Endothelial cell (in vitro differentiated cells): ENCODE data around the gene TENT4A. TPM values are rescaled to one million over a fixed set of nuclear protein-coding genes. Genes with fewer than 3 reads are reported as not detected.
A peak's percentile ranks its signal among the peaks of the same experiment; 100 is the strongest.

Experiments
- DNase-seq: peaks from one replicate; pipeline ENCODE4 v3.0.0; 2021; ENCODE audit warnings: low spot score
- H3K27ac Mint-ChIP-seq: one replicate; pipeline ENCODE4 v1.8.0; 2021; ENCODE audit warnings: mixed read lengths, inconsistent platforms; ENCODE audit not compliant: unreplicated experiment
- H3K27me3 Mint-ChIP-seq: one replicate; pipeline ENCODE4 v1.8.0; 2021; ENCODE audit warnings: mild to moderate bottlenecking, moderate library complexity, mixed read lengths, inconsistent platforms; ENCODE audit not compliant: unreplicated experiment
- H3K36me3 Mint-ChIP-seq: one replicate; pipeline ENCODE4 v1.8.0; 2021; ENCODE audit warnings: mild to moderate bottlenecking, low read depth, mixed read lengths, inconsistent platforms; ENCODE audit not compliant: unreplicated experiment
- H3K4me1 Mint-ChIP-seq: one replicate; pipeline ENCODE4 v1.8.0; 2021; ENCODE audit warnings: mild to moderate bottlenecking, mixed read lengths, inconsistent platforms; ENCODE audit not compliant: unreplicated experiment
- H3K4me3 Mint-ChIP-seq: one replicate; pipeline ENCODE4 v1.8.0; 2021; ENCODE audit warnings: mild to moderate bottlenecking, mixed read lengths, inconsistent platforms; ENCODE audit not compliant: unreplicated experiment
- H3K9me3 Mint-ChIP-seq: one replicate; pipeline ENCODE4 v1.8.0; 2021; ENCODE audit warnings: mixed read lengths, inconsistent platforms; ENCODE audit not compliant: unreplicated experiment
- total RNA-seq: library from RNA; stranded (reverse); fragmentation: NEBNext Ultra II Directional; extraction: Animal tissue kit (Norgen Biotek cat#: 25700); gene quantifications from one replicate; pipeline ENCODE4 v1.2.1, GENCODE V29; 2021; ENCODE audit not compliant: unreplicated experiment
- TF ChIP-seq, protein P1 (sequence below): fragments of 200-600 bp; sonication (generic); IDR thresholded peaks from one replicate; pipeline ENCODE4 v1.5.0; 2021; ENCODE audit warnings: antibody characterized with exemption; ENCODE audit not compliant: unreplicated experiment

TENT4A gene
- total RNA-seq, 1 donor from 2014 or later, result 24.7 TPM

DNA sequence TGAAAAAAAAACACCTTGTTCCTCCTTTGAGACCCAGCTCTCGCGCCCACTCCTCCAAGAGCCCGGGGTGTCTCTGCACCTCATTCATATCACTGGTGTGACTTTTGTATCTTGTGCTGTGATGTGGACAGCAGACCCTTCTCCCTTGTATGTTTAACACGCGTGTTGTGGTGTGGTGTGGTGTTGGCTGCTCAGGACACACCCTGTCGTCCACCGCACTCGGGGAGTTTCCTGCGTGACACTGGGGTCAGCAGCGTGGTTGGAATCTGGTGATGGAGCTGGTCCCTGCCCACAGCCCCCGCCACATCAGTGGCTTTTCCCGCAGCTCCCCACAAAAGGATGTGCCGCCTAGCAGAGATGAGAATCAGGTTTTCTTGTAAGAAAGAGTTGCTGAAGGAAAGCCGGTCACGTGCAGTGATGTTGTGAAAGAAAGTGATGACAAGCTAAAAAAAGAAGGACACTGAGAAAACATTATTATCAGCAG, 61.5 kb downstream of the TENT4A start:
- no peak overlapping the region for H3K4me3 Mint-ChIP-seq
- H3K27me3 Mint-ChIP-seq, result peaks cover 9% of the 10 kb centered on the region
- peaks cover 8% of the 10 kb centered on the region for H3K36me3 Mint-ChIP-seq
- TF ChIP-seq, protein P1, sequence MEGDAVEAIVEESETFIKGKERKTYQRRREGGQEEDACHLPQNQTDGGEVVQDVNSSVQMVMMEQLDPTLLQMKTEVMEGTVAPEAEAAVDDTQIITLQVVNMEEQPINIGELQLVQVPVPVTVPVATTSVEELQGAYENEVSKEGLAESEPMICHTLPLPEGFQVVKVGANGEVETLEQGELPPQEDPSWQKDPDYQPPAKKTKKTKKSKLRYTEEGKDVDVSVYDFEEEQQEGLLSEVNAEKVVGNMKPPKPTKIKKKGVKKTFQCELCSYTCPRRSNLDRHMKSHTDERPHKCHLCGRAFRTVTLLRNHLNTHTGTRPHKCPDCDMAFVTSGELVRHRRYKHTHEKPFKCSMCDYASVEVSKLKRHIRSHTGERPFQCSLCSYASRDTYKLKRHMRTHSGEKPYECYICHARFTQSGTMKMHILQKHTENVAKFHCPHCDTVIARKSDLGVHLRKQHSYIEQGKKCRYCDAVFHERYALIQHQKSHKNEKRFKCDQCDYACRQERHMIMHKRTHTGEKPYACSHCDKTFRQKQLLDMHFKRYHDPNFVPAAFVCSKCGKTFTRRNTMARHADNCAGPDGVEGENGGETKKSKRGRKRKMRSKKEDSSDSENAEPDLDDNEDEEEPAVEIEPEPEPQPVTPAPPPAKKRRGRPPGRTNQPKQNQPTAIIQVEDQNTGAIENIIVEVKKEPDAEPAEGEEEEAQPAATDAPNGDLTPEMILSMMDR, result no peak
- no peaks in the 10 kb centered on the region for H3K9me3 Mint-ChIP-seq
- H3K27ac Mint-ChIP-seq, result no peak overlapping the region
- no peak for DNase-seq
- peaks cover 11% of the 10 kb centered on the region for H3K4me1 Mint-ChIP-seq

DNA sequence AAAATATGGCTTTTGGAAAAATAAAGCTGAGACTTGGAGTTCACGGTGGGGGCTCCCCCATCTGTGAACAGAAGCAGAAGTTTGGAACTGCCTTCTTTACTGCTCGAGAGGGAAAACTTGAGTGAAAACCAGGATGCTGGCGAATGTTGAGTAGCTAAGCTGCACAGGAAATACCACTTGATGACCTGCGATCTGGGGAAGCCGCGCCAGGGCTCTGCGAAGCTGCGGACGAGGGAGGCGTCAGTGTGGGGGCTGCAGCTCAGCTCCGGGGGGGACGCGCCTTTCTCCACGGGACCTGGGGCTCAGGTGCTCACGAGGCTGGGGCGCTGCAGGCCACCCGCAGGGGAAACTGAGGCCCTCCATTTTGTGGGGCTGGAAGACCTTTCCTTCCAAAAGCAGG, 62.3 kb downstream of the TENT4A start:
- DNase-seq, result no peak
- TF ChIP-seq, protein P1, result no peak
- H3K36me3 Mint-ChIP-seq, result peaks cover 8% of the 10 kb centered on the region
- H3K9me3 Mint-ChIP-seq, result no peaks in the 10 kb centered on the region
- H3K27me3 Mint-ChIP-seq, result peaks cover 9% of the 10 kb centered on the region
- no peak overlapping the region for H3K27ac Mint-ChIP-seq
- H3K4me3 Mint-ChIP-seq, result no peak overlapping the region
- H3K4me1 Mint-ChIP-seq, result peaks cover 7% of the 10 kb centered on the region

- Mint-ChIP-seq H3K27me3 (peaks cover 3% of the 10 kb centered on the region), H3K4me3 (no peak overlapping the region), H3K9me3 (no peaks in the 10 kb centered on the region), H3K4me1 (no peaks in the 10 kb centered on the region), H3K27ac (no peak overlapping the region), H3K36me3 (no peaks in the 10 kb centered on the region)
- TF ChIP-seq, protein P1, result peak; percentile 16
- no peak for DNase-seq
These were observed 67.7 kb downstream of the TENT4A start for GRCh38 chr5:6780802-6781391.

- Mint-ChIP-seq H3K27ac (no peak overlapping the region), H3K4me3 (no peak overlapping the region), H3K27me3 (peaks cover 3% of the 10 kb centered on the region), H3K9me3 (no peaks in the 10 kb centered on the region), H3K4me1 (no peaks in the 10 kb centered on the region), H3K36me3 (no peaks in the 10 kb centered on the region)
- DNase-seq, result no peak
- TF ChIP-seq, protein P1, result no peak
These were observed 68.5 kb downstream of the TENT4A start for GRCh38 chr5:6781716-6782115.

GRCh38 chr5:6783787-6784186, 70.6 kb downstream of the TENT4A start:
- H3K4me3 Mint-ChIP-seq, result no peak overlapping the region
- no peak for DNase-seq
- TF ChIP-seq, protein P1, result no peak
- H3K4me1 Mint-ChIP-seq, result peaks cover under 1% of the 10 kb centered on the region
- no peak overlapping the region for H3K27ac Mint-ChIP-seq
- H3K27me3 Mint-ChIP-seq, result peaks cover 3% of the 10 kb centered on the region
- H3K36me3 Mint-ChIP-seq, result no peaks in the 10 kb centered on the region
- no peaks in the 10 kb centered on the region for H3K9me3 Mint-ChIP-seq
